HG03457 (cell line): ENCODE measurements around the gene ATXN1.
"Not testable (repeated sequence)": the region's sequence is repeated elsewhere in the genome, so short reads cannot be mapped to it uniquely, and the experiment has no call there.

Source experiments
- ATAC-seq: cut with Tn5 transposase; IDR thresholded peaks from one replicate; pipeline ENCODE4 v1.9.1; 2021; ENCODE audit warnings: moderate number of reproducible peaks; ENCODE audit not compliant: unreplicated experiment

The ATXN1 gene

GRCh38 chr6:16468991-16469615, 292.2 kb downstream of the ATXN1 start:
- no peak for ATAC-seq

GRCh38 chr6:16466800-16467553, 294.3 kb downstream of the ATXN1 start:
- ATAC-seq = no peak

GRCh38 chr6:16464045-16464444, 297.2 kb downstream of the ATXN1 start:
- no peak for ATAC-seq

GRCh38 chr6:16463246-16463645, 298.0 kb downstream of the ATXN1 start:
- ATAC-seq = not testable (repeated sequence)

GRCh38 chr6:16461491-16461890, 299.8 kb downstream of the ATXN1 start:
- no peak for ATAC-seq

- ATAC-seq = not testable (repeated sequence)
Observed at GRCh38 chr6:16459472-16459871, 301.8 kb downstream of the ATXN1 start.

- no peak for ATAC-seq
Observed at GRCh38 chr6:16452348-16452747, 308.9 kb downstream of the ATXN1 start.

- ATAC-seq = no peak
Observed at GRCh38 chr6:16450821-16451220, 310.4 kb downstream of the ATXN1 start.

GRCh38 chr6:16450285-16450684, 311.0 kb downstream of the ATXN1 start:
- no peak for ATAC-seq

GRCh38 chr6:16446273-16446672, 315.0 kb downstream of the ATXN1 start:
- ATAC-seq = no peak

GRCh38 chr6:16442031-16442430, 319.2 kb downstream of the ATXN1 start:
- no peak for ATAC-seq

- ATAC-seq = no peak
Observed at GRCh38 chr6:16441262-16441661, 320.0 kb downstream of the ATXN1 start.

- ATAC-seq = no peak
Observed at GRCh38 chr6:16440636-16441212, 320.5 kb downstream of the ATXN1 start.

GRCh38 chr6:16438718-16439591, 322.3 kb downstream of the ATXN1 start:
- ATAC-seq = no peak

- no peak for ATAC-seq
Observed at GRCh38 chr6:16437984-16438383, 323.3 kb downstream of the ATXN1 start.

GRCh38 chr6:16437095-16437494, 324.2 kb downstream of the ATXN1 start:
- no peak for ATAC-seq

GRCh38 chr6:16436550-16436949, 324.7 kb downstream of the ATXN1 start:
- ATAC-seq = no peak

- ATAC-seq = no peak
Observed at GRCh38 chr6:16434885-16435284, 326.4 kb downstream of the ATXN1 start.

GRCh38 chr6:16433338-16433890, 327.8 kb downstream of the ATXN1 start:
- no peak for ATAC-seq

- ATAC-seq = no peak
Observed at GRCh38 chr6:16432075-16433032, 328.9 kb downstream of the ATXN1 start.
